H1 (cell line): ENCODE measurements around the gene KLK1. TPM values are rescaled to one million over a fixed set of nuclear protein-coding genes. Genes with fewer than 3 reads are reported as not detected.

Source experiments
- CTCF ChIA-PET: fragments of 300-600 bp; sonication (Branson Sonifier 250); formaldehyde crosslinking; loops from one replicate; lab custom pipeline; 2021; ENCODE audit not compliant: partially characterized antibody; lab: Charles Lee
- POLR2A ChIA-PET: fragments of 300-600 bp; sonication (Branson Sonifier 250); formaldehyde crosslinking; loops from one replicate; lab custom pipeline; 2021; ENCODE audit warnings: inconsistent platforms; ENCODE audit not compliant: partially characterized antibody; lab: Charles Lee
- DNase-seq, 2 experiments: peaks; one replicate each; pipeline versions ENCODE4 v3.0.0 to v3.0.0-alpha.2; 2010 to 2022; ENCODE audit warnings: low spot score in 2 of 2, low read depth in 1 of 2, mixed read lengths in 1 of 2
- FAIRE-seq: peaks from 2 replicates; lab custom pipeline; 2011; peaks lifted over from hg19 to GRCh38; lab: Jason Lieb, UNC
- H2AFZ ChIP-seq: 2 replicates; pipeline ENCODE4 v1.8.1; 2012; ENCODE audit warnings: low read length, inconsistent platforms
- H2AK5ac ChIP-seq: 2 replicates; pipeline ENCODE4 v1.6.1; 2013; ENCODE audit warnings: low read depth, low read length
- H2BK120ac ChIP-seq: replicated peaks from 2 replicates; pipeline ENCODE3; 2013; ENCODE audit warnings: low read depth, low read length, inconsistent platforms
- H2BK12ac ChIP-seq: 2 replicates; pipeline ENCODE4 v1.6.1; 2013; ENCODE audit warnings: low read depth, low read length
- H2BK15ac ChIP-seq: 2 replicates; pipeline ENCODE4 v1.6.1; 2013; ENCODE audit warnings: low read length
- H2BK20ac ChIP-seq: 2 replicates; pipeline ENCODE4 v1.6.1; 2013; ENCODE audit warnings: low read length
- H2BK5ac ChIP-seq: 2 replicates; pipeline ENCODE4 v1.6.1; 2013; ENCODE audit warnings: low read depth, low read length
- H3K14ac ChIP-seq: 2 replicates; pipeline ENCODE4 v1.6.1; 2013; ENCODE audit warnings: inconsistent platforms; ENCODE audit not compliant: insufficient read length
- H3K18ac ChIP-seq: 2 replicates; pipeline ENCODE4 v1.6.1; 2013; ENCODE audit warnings: low read length; ENCODE audit errors: extremely low read depth
- H3K23ac ChIP-seq: 2 replicates; pipeline ENCODE4 v1.6.1; 2013; ENCODE audit warnings: inconsistent platforms; ENCODE audit not compliant: insufficient read length
- H3K23me2 ChIP-seq: 2 replicates; pipeline ENCODE4 v1.6.1; 2013; ENCODE audit warnings: low read depth, low read length
- H3K27ac ChIP-seq: 2 replicates; pipeline ENCODE4 v1.6.1; 2011; ENCODE audit warnings: low read depth, low read length, inconsistent platforms
- H3K27me3 ChIP-seq, 4 experiments: replicated peaks in 1 of 4; 1 replicate in 1 of 4; 2 replicates in 3 of 4; pipeline versions ENCODE4 v1.6.1 to v1.8.1; 2011 to 2013; ENCODE audit warnings: low read length in 3 of 4, mild to moderate bottlenecking in 3 of 4, inconsistent platforms in 2 of 4, mixed read lengths in 2 of 4, moderate library complexity in 1 of 4; ENCODE audit not compliant: control insufficient read depth in 3 of 4, insufficient read depth in 3 of 4; ENCODE audit errors: extremely low read depth in 1 of 4
- H3K36me3 ChIP-seq, 4 experiments: 2 replicates each; pipeline versions ENCODE4 v1.6.1 to v1.8.1; 2011 to 2013; ENCODE audit warnings: mild to moderate bottlenecking in 4 of 4, low read length in 3 of 4, moderate library complexity in 2 of 4, control low read depth in 1 of 4, inconsistent platforms in 1 of 4; ENCODE audit not compliant: insufficient read depth in 4 of 4, control insufficient read depth in 2 of 4
- H3K4ac ChIP-seq: replicated peaks from 2 replicates; pipeline ENCODE3; 2013; ENCODE audit warnings: low read length, low read depth, mixed read lengths, inconsistent platforms; ENCODE audit not compliant: insufficient read length
- H3K4me1 ChIP-seq, 4 experiments: replicated peaks in 1 of 4; 1 replicate in 1 of 4; 2 replicates in 3 of 4; pipeline versions ENCODE4 v1.6.1 to v1.8.1; 2011 to 2013; ENCODE audit warnings: low read length in 3 of 4, inconsistent platforms in 2 of 4, mixed read lengths in 1 of 4; ENCODE audit not compliant: insufficient read depth in 4 of 4, control insufficient read depth in 3 of 4
- H3K4me2 ChIP-seq, 2 experiments: 2 replicates each; pipeline versions ENCODE4 v1.6.1 to v1.8.1; 2011 to 2013; ENCODE audit warnings: low read depth in 2 of 2, low read length in 2 of 2, control low read depth in 1 of 2, inconsistent platforms in 1 of 2, mild to moderate bottlenecking in 1 of 2; ENCODE audit not compliant: insufficient read depth in 1 of 2
- H3K4me3 ChIP-seq, 4 experiments: fragments of 200-600, 300-600 bp in 1 of 4; sonication (generic), shearing (Covaris generic), sonication (Bioruptor Twin) in 1 of 4; 2 replicates each; pipeline versions ENCODE4 v1.5.1 to v1.8.1; 2011 to 2016; ENCODE audit warnings: low read length in 4 of 4, low read depth in 3 of 4, control low read depth in 2 of 4, inconsistent platforms in 2 of 4, mild to moderate bottlenecking in 2 of 4, mixed read lengths in 1 of 4, moderate library complexity in 1 of 4; ENCODE audit not compliant: insufficient read depth in 2 of 4; ENCODE audit errors: extremely low read depth in 1 of 4
- H3K56ac ChIP-seq: replicated peaks from 2 replicates; pipeline ENCODE3; 2013; ENCODE audit warnings: low read depth, mild to moderate bottlenecking, mixed read lengths, low read length, inconsistent platforms; ENCODE audit not compliant: insufficient read length
- H3K79me1 ChIP-seq: 2 replicates; pipeline ENCODE4 v1.6.1; 2013; ENCODE audit warnings: low read depth, low read length, control low read depth
- H3K79me2 ChIP-seq, 2 experiments: 2 replicates each; pipeline versions ENCODE4 v1.6.1 to v1.8.1; 2012 to 2013; ENCODE audit warnings: low read length in 2 of 2, mild to moderate bottlenecking in 2 of 2, inconsistent platforms in 1 of 2; ENCODE audit not compliant: insufficient read depth in 2 of 2, control insufficient read depth in 1 of 2
- H3K9ac ChIP-seq, 4 experiments: replicated peaks in 1 of 4; 1 replicate in 1 of 4; 2 replicates in 3 of 4; pipeline versions ENCODE4 v1.6.1 to v1.8.1; 2011 to 2013; ENCODE audit warnings: low read depth in 3 of 4, low read length in 3 of 4, control low read depth in 2 of 4, mild to moderate bottlenecking in 2 of 4, moderate library complexity in 2 of 4, inconsistent platforms in 1 of 4; ENCODE audit errors: extremely low read depth in 1 of 4
- H3K9me3 ChIP-seq, 2 experiments: 2 replicates each; pipeline versions ENCODE4 v1.6.1 to v1.8.1; 2012 to 2013; ENCODE audit warnings: mild to moderate bottlenecking in 2 of 2, moderate library complexity in 2 of 2, control low read depth in 1 of 2, inconsistent platforms in 1 of 2, low read depth in 1 of 2, low read length in 1 of 2, mixed read lengths in 1 of 2; ENCODE audit not compliant: insufficient read depth in 2 of 2
- H4K20me1 ChIP-seq, 2 experiments: replicated peaks in 1 of 2; 2 replicates each; pipeline versions ENCODE3 to v1.8.1; 2011 to 2013; ENCODE audit warnings: inconsistent platforms in 2 of 2, low read length in 2 of 2, mild to moderate bottlenecking in 1 of 2; ENCODE audit not compliant: insufficient read depth in 2 of 2, control insufficient read depth in 1 of 2
- H4K5ac ChIP-seq: 2 replicates; pipeline ENCODE4 v1.6.1; 2013; ENCODE audit warnings: low read length, low read depth, mixed read lengths, inconsistent platforms; ENCODE audit not compliant: insufficient read length
- H4K8ac ChIP-seq: 2 replicates; pipeline ENCODE4 v1.8.0; 2013; ENCODE audit warnings: mild to moderate bottlenecking, moderate library complexity, low read length, inconsistent platforms; ENCODE audit not compliant: insufficient read depth; ENCODE audit errors: extremely low read depth
- H4K91ac ChIP-seq: replicated peaks from 2 replicates; pipeline ENCODE3; 2013; ENCODE audit warnings: low read length, mixed read lengths, inconsistent platforms; ENCODE audit not compliant: insufficient read length
- ATF3 ChIP-seq: IDR thresholded peaks from 2 replicates; pipeline ENCODE4 v1.6.1; 2011; ENCODE audit warnings: low read depth, mild to moderate bottlenecking, low read length; ENCODE audit not compliant: insufficient read depth
- CBX8 ChIP-seq: fragments of 300-800, 300-1000 bp; sonication (generic); IDR thresholded peaks from 2 replicates; pipeline ENCODE4 v1.7.1; 2016; ENCODE audit warnings: low read depth, low read length, borderline replicate concordance
- CREB1 ChIP-seq: IDR thresholded peaks from 2 replicates; pipeline ENCODE4 v1.6.1; 2012; ENCODE audit warnings: inconsistent platforms
- GTF2F1 ChIP-seq: IDR thresholded peaks from 2 replicates; pipeline ENCODE4 v1.6.1; 2012; ENCODE audit warnings: low read depth, low read length, improper control_type of control experiment, borderline replicate concordance
- HDAC6 ChIP-seq: IDR thresholded peaks from one replicate; pipeline ENCODE4 v1.7.1; 2012; ENCODE audit warnings: low read depth, mild to moderate bottlenecking, inconsistent platforms, low read length, moderate library complexity
- JUN ChIP-seq: IDR thresholded peaks from 2 replicates; pipeline ENCODE4 v1.6.1; 2011; ENCODE audit warnings: low read depth, mild to moderate bottlenecking, improper control_type of control experiment, low read length
- KDM1A ChIP-seq: fragments of 200-600, 300-600 bp; sonication (generic); IDR thresholded peaks from 2 replicates; pipeline ENCODE4 v1.7.1; 2016; ENCODE audit warnings: mild to moderate bottlenecking, low read length, borderline replicate concordance
- MAFK ChIP-seq: IDR thresholded peaks from 2 replicates; pipeline ENCODE4 v1.6.1; 2012; ENCODE audit warnings: low read depth, mild to moderate bottlenecking, improper control_type of control experiment, low read length
- SAP30 ChIP-seq: fragments of 300-600 bp; sonication (generic); IDR thresholded peaks from 2 replicates; pipeline ENCODE4 v1.7.1; 2012; ENCODE audit warnings: low read length, moderate library complexity, mild to moderate bottlenecking, inconsistent platforms; ENCODE audit not compliant: insufficient read depth, insufficient replicate concordance
- SIX5 ChIP-seq: IDR thresholded peaks from 2 replicates; pipeline ENCODE4 v1.6.1; 2011; ENCODE audit warnings: mild to moderate bottlenecking, low read depth, low read length
- SUZ12 ChIP-seq: fragments of 200-600 bp; sonication (generic); IDR thresholded peaks from 2 replicates; pipeline ENCODE4 v1.6.1; 2012; ENCODE audit warnings: mild to moderate bottlenecking, inconsistent platforms, low read length, moderate library complexity, mixed read lengths
- TAF1 ChIP-seq: IDR thresholded peaks from 2 replicates; pipeline ENCODE4 v1.6.1; 2011; ENCODE audit warnings: mild to moderate bottlenecking, low read depth, low read length
- YY1 ChIP-seq: IDR thresholded peaks from 2 replicates; pipeline ENCODE4 v1.6.1; 2011; ENCODE audit warnings: low read depth, mild to moderate bottlenecking, low read length
- WGBS, 2 experiments: shearing (Covaris generic) in 1 of 2; methylation state at CpG; one replicate each; pipeline versions ENCODE4 v1.1.6 to v1.1.7; 2013 to 2015; ENCODE audit warnings: low lambda C conversion rate in 2 of 2, mixed read lengths in 2 of 2, inconsistent platforms in 1 of 2, low coverage in 1 of 2, missing lambda C conversion rate in 1 of 2; ENCODE audit not compliant: insufficient replicate concordance in 2 of 2, insufficient coverage in 1 of 2, insufficient read length in 1 of 2; ENCODE audit errors: extremely low coverage in 1 of 2, missing lambda C conversion rate in 1 of 2; 5-methylcytosine and 5-hydroxymethylcytosine counted together
- polyA plus RNA-seq, 7 experiments: library from polyadenylated mRNA; depleted of rRNA in 3 of 7; stranded (reverse) in 5 of 7; unstranded in 2 of 7; fragments of >200 nt in 5 of 7; fragments of 200-250 nt in 2 of 7; gene quantifications; 1 replicate in 5 of 7; 2 replicates in 1 of 7; 4 replicates in 1 of 7; pipeline versions ENCODE4 v1.2.1 to v1.2.3, GENCODE V29; 2011 to 2013; ENCODE audit warnings: missing spikeins in 2 of 7, mixed read lengths in 2 of 7
- total RNA-seq: library from RNA; stranded (reverse); fragmentation: NEBNext Ultra II Directional; extraction: Animal tissue kit (Norgen Biotek cat#: 25700); gene quantifications from 2 replicates; pipeline ENCODE4 v1.2.1, GENCODE V29; 2021
- TF ChIP-seq, protein P1 (sequence below): IDR thresholded peaks from 2 replicates; pipeline ENCODE4 v1.6.1; 2012; ENCODE audit warnings: inconsistent platforms

KLK1 gene
- total and polyA plus RNA-seq, 2 of the 8 experiments (the other 6 are each of a cell fraction or from before 2014, with no cell fraction given), result 3.4 to 4.0 TPM

DNA sequence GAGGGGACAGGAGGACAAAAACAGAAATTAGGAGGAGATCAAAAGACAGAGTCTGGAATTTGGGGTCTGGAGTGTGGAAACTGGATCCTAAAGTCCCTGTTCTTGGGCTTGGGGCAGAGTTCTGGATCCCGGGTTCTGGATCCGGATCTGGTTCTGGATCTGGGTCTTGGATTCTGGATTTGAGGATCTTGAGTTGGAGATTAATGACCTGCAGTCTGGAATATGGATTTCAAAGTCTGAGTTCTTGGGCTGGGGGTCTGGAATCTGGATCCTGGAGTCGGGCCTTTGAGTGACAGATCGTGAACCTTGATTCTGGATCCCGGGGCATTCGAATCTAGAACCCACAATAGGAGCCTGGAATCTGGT, 10.2 kb upstream of the KLK1 start:
- Histone ChIP-seq H3K27ac (no peak overlapping the region), H3K4me3 (no peak overlapping the region), H2AFZ (no peak overlapping the region), H4K8ac (no peak overlapping the region), H3K23ac (no peak overlapping the region), H3K4me2 (no peak overlapping the region), H3K4me1 (peaks cover 0 to 7% (median 2%) of the 10 kb centered on the region in 4 experiments; a peak in 3 of 7 replicates), H3K79me2 (no peaks in the 10 kb centered on the region), H2BK12ac (no peak overlapping the region), H3K14ac (no peak overlapping the region), H4K5ac (no peak overlapping the region), H3K4ac (no peak overlapping the region), H4K91ac (no peak overlapping the region), H3K23me2 (peaks cover 8% of the 10 kb centered on the region; the same call in 1 of the 2 replicates), H3K56ac (no peak overlapping the region), H4K20me1 (no peaks in the 10 kb centered on the region), H2BK15ac (no peak overlapping the region), H3K9ac (no peak overlapping the region), H2BK5ac (no peak overlapping the region), H3K9me3 (no peaks in the 10 kb centered on the region), H2BK20ac (no peak overlapping the region), H3K36me3 (no peaks in the 10 kb centered on the region), H3K27me3 (peaks cover 0 to 22% (median 7%) of the 10 kb centered on the region in 4 experiments; a peak in 6 of 7 replicates), H2AK5ac (no peak overlapping the region), H2BK120ac (no peak overlapping the region), H3K18ac (no peak overlapping the region), H3K79me1 (no peaks in the 10 kb centered on the region)
- FAIRE-seq (no peak), DNase-seq (no peak)
- WGBS, 2 experiments, result 91% methylated on average over 6 of the region's 6 CpGs; no CpG with 5 or more reads in 1 of the 2 experiments
- POLR2A ChIA-PET, result interaction anchor here (1.7 to 2.0 kb wide), 2 partner anchors 29 kb away, joined by 6 to 10 read pairs; no protein-coding TSS in a partner anchor
- CTCF ChIA-PET, result interaction anchor here (0.6 to 1.7 kb wide), 3 partner anchors 10 to 88 kb away, joined by 4 to 7 read pairs (median 4); no protein-coding TSS in a partner anchor
- TF ChIP-seq HDAC6, result no peak
- TF ChIP-seq GTF2F1, result no peak
- no peak for TF ChIP-seq CREB1
- no peak for TF ChIP-seq ATF3
- no peak for TF ChIP-seq YY1
- no peak for TF ChIP-seq JUN
- no peak for TF ChIP-seq KDM1A
- no peak for TF ChIP-seq SUZ12
- no peak for TF ChIP-seq TAF1
- TF ChIP-seq SIX5, result no peak
- TF ChIP-seq, protein P1, sequence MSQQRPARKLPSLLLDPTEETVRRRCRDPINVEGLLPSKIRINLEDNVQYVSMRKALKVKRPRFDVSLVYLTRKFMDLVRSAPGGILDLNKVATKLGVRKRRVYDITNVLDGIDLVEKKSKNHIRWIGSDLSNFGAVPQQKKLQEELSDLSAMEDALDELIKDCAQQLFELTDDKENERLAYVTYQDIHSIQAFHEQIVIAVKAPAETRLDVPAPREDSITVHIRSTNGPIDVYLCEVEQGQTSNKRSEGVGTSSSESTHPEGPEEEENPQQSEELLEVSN, result no peak
- TF ChIP-seq CBX8, result no peak
- no peak for TF ChIP-seq SAP30
- no peak for TF ChIP-seq MAFK
